Activated T-helper 9 cell treated with anti-CD3 and anti-CD28 coated beads, Interleukin-2, amount 50 U/mL, for 16 hours (primary cell): Measurements from ENCODE around the gene DDX23.
A peak's percentile ranks its signal among the peaks of the same experiment; 100 is the strongest.
"Not testable (repeated sequence)": the region's sequence is repeated elsewhere in the genome, so short reads cannot be mapped to it uniquely, and the experiment has no call there.

Source experiments
- DNase-seq: peaks from one replicate; pipeline ENCODE4 v3.0.0-alpha.2; 2020; ENCODE audit warnings: low read depth

DDX23 gene

DNA sequence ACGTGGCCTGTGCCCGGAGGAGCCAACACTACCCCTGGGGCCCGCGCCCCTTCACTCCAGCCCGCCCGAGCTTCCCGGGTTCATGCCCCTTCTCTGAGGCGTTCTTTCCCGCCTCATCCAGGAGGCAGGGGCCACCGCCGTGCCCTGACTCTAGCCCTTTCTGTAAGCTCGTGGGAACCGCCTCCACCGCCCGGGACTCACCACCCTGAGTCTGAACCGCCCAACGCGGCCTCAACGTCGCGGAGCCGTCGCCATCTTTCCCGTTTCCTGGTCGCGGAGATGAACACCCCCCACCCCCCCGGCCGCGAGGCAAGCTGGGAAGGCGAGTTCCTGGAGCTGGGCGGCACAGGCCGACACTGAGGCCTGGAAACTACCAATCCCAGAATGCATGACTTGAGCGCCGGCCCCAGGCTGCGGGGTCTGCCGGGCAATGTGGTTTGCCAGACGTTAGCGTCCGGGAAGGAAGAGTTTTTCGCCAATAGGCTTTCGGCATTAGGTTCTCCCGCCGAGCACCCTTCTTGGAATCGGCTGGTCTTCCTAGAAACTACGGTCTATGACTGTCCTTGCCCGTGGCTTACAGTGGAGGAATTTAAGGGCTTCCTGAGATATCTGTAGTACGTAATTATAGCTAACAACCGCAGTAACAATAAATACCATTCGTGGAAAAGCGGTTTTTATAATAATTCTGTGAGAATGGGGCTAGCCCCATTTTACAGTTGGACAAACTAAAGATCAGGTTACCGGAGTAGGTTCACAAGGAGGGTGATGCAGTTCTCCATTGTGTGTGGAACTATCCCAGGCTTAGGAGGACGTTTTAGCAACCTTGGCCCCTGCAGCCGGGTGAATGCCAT lies at the start of gene DDX23:
DDX23 (minus strand) TSS at position 281 of the 851 bp plus-strand sequence. CDS start 6,381 bp downstream, outside the sequence.
- DNase-seq, result peak; percentile 89

DNA sequence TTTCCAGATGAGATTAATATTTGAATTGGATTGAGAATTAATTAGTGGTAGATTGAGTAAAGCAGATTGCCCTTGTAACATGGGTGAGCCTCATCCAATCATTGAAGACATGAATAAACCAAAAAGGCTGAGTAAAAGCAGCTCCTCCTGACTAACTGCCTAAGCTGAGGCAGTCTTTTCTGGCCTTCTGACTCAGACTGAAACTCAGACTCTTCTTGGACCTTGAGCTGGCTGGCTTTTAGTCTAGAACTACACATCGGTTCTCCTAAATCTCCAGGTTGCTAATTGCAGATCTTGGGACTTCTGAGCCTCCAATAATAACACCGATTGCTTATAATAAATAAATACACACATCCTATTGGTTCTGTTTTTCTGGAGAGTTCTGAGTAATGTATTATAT lies 49.3 kb upstream of the DDX23 start:
- DNase-seq, result no peak

DNA sequence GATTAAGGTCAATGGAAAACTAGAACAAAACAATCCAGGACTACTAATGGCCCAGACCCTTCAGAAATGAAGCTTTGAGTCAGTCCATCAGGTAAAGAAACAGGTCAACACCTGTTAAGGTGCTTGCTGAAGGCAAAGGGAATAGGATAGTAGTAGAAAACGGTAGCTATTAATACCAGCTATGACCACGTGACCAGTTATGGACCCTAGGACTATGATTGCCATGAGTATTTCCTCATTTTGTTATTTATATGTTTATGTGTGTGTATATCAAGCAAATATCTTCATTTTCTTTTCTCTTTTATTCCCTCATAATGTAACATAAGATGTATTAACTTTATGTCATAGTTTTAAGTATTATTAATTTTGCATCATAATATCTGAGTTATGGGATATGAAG lies 47.7 kb upstream of the DDX23 start:
- no peak for DNase-seq

DNA sequence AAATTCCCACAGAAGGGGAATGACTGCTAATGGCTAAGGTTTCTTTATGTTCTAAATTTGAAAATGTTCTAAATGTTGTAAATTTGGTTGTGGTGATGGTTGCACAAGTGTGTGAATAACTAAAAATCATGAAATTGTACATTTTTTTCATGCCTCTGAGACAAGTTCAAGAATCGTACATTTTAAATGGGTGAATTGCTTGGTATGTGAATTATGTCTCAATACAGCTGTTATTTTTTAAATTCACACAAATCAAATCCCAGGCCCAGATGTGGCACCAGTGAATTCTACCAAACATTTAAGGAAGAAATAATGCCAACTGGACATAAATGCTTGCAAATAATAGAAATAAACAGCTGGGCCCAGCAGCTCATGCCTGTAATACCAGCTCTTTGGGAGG lies 42.3 kb upstream of the DDX23 start:
- no peak for DNase-seq

- DNase-seq, result peak; percentile 64
Observed at GRCh38 chr12:48890657-48891418, 38.9 kb upstream of the DDX23 start.

DNA sequence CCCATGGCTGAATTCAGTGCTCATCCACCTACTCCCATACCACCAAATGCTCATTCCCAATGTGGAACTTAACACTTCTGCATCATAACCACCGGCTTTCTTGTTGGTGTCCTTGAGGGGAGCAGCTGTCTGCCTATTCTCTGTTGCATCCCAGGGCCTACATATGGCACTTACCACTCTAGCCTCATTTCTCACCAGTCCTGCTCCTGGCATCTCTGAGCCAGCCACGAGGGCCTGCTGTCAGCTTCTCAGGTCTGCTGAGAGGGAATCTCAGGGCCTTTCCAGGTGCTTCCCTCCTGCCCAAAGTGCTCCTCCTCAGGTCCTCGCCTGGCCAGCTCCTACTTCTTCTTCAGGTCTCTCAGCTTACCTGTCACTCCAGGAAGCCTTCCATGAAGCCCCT lies 37.7 kb upstream of the DDX23 start:
- DNase-seq, result no peak

DNA sequence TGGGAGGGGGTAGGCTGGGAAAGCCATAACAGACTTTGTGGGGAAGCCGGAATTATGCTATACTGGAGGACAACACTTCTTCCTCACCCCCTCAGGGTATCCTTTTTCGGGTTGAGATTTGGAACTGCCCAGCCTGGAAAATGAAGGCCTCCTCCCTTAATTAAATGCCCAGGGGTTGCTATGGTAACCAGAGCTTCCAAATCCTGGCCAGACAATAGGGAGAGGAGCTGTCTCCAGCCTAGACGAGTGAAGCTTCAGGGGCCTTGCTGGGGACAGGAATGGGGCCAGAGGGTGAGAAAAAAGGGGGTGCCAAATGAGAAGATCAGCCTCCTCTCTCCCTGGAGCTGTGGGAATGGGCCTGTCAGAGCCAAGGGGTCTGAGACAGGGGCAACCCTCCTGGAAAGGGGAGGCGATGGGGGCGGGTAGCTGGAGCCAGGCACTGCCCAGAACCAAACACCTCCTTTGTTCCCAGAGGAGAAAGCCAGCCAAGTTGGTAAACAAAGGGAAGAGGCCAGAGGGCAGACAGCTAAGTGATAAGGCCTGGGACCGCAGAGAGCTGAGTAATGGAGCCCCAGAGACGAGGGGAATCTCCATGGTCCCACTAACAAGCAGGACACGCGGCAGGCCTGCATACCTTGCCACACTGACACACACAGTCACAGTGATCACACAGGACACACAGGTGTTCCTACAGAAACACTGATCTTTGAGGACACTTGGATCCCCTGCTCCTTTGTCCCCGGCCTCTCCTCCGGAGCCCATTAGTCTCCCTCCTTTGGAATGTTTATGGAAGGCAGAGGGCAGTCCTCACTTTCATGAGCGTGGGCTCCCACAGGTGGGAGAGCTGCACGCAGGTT lies 31.6 kb upstream of the DDX23 start:
- no peak for DNase-seq

- DNase-seq, result no peak
Observed at GRCh38 chr12:48882972-48883304, 31.0 kb upstream of the DDX23 start.

GRCh38 chr12:48882315-48882687 lies 30.3 kb upstream of the DDX23 start:
- DNase-seq, result no peak

DNA sequence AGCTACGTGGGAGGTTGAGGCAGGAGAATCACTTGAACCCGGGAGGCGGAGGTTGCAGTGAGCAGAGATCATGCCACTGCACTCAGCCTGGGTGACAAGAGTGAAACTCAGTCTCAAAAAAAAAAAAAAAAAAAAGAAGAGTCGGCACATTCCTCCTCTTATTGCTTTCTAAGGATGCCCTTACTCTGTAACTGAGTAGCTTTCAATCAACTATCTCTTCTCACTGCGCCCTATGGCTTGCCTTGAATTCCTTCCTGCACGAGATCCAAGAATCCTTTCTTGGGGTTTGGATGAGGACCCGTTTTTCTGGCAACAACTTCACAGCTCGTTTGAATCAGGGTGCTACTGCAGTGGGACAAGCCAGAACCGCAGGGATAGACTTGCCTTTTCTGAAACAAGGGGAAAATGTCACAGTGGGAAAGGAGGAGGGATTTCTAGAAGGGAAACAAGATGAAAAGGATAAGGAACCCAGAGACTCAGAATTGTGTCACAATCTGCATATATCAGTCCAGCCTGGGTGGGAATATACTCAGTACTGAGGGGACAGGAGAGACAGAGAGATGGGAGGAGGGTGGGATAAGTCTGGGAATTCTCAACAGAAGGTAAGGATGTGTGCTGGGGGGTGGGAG lies 29.8 kb upstream of the DDX23 start:
- DNase-seq, result no peak

DNA sequence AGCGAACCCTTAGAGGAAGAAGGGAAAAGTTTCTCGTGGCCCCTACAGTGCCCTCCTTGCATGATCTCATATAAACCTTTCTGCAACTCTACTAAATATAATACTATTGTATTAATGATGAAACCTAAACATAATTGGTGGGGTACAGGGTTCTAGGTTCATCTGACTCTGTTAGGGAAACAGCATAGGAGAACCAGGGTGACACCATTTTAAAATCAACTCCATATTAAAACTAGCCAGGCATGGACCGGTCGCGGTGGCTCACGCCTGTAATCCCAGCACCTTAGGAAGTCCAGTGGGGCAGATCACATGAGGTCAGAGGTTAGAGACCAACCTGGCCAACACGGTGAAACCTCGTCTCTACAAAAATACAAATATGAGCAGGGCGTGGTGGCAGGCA lies 28.7 kb upstream of the DDX23 start:
- DNase-seq, result no peak

DNA sequence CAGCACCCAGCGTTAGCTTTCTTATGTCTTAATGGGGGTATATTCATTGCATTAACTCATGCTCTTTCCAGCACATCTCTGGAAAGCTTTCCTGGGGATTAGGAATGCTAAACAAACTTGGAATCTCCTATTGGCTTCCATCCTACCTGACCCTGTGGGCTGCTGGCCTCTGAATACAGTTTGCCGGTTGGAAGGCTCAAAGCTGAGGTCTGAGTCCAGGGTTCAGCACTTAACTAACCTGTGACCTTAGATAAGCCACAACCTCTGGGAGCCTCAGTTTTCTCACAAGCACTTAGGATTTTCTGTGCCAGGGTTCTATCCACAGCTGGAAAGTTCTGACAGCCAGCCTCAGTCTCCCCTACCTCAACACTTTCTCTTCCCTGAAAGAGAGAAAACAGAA lies 26.6 kb upstream of the DDX23 start:
- no peak for DNase-seq

DNA sequence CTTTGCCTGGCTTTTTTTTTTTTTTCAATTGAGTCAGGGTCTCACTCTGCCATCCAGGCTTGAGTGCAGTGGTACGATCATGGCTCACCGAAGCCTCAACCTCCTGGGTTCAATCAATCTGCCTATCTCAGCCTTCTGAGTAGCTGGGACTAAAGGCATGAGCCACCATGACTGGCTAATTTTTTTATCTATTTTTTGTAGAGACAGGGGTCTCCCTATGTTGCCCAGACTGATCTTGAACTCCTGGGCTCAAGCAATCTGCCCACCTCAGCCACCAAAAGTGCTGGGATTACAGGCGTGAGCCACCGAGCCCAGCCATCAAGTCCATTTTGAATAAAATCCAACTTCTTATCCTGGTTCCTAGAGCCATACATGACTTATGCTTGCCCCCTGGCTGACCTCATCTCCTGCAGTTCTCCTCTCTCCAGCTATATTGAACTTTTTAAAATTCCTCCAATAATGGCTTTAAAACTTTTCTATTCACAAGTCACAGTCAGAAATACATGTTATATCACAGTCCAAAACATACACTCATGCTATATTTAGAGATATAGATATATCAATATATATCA lies 24.1 kb upstream of the DDX23 start:
- DNase-seq, result no peak

GRCh38 chr12:48873534-48873933 lies 21.6 kb upstream of the DDX23 start:
- DNase-seq, result not testable (repeated sequence)

DNA sequence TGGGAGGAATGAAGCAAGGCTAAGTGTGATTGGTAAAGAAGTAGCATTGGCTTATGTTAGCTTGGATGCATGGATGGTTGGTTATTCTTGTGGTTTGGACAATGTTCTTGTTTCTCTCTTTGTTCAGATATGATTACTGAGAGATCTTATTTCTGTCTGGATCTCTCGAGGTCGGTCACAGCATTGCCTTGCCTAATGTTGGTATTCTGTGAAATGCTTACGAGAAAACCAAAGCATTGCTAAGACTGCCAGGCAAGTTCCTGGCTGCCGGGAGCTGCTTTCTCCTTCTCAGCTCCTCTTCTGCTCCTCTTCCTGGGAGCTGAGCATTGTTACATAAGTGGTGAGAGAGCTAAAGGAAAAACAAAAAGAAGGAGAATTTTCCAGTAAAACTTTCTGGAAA lies 21.1 kb upstream of the DDX23 start:
- DNase-seq, result no peak

DNA sequence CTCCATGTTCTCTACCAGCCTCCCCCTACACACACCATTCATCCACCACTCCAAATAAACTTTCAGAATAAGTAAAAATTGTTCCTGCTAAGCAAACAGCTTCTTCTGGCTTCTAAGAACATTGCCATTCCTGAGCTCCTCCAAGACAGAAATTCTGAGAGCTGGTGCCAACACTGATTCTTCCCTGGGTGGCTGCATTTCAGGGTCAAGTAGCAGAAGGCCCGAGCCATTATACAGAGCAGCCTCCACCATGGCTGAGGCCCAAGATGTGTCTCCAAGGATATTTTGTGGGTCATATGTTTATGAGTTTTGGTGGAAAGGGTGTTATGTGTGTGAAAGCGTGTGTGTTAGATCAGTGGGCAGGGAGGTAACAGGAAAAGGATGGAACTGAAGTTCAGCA lies 17.2 kb upstream of the DDX23 start:
- no peak for DNase-seq

- no peak for DNase-seq
Observed at GRCh38 chr12:48868451-48868850, 16.5 kb upstream of the DDX23 start.

- DNase-seq, result no peak
Observed at GRCh38 chr12:48866052-48866711, 14.2 kb upstream of the DDX23 start.

GRCh38 chr12:48865281-48866051 lies 13.5 kb upstream of the DDX23 start, which contains the start of gene RND1:
Gene RND1, minus strand, starts transcription at chr12:48865870. Its CDS starts 103 bp downstream, at chr12:48865767.
- peak; percentile 74 for DNase-seq

GRCh38 chr12:48863291-48863690 lies 11.3 kb upstream of the DDX23 start:
- no peak for DNase-seq
